Measurements from ENCODE around the gene ANKRD13B.

The ANKRD13B gene

DNA sequence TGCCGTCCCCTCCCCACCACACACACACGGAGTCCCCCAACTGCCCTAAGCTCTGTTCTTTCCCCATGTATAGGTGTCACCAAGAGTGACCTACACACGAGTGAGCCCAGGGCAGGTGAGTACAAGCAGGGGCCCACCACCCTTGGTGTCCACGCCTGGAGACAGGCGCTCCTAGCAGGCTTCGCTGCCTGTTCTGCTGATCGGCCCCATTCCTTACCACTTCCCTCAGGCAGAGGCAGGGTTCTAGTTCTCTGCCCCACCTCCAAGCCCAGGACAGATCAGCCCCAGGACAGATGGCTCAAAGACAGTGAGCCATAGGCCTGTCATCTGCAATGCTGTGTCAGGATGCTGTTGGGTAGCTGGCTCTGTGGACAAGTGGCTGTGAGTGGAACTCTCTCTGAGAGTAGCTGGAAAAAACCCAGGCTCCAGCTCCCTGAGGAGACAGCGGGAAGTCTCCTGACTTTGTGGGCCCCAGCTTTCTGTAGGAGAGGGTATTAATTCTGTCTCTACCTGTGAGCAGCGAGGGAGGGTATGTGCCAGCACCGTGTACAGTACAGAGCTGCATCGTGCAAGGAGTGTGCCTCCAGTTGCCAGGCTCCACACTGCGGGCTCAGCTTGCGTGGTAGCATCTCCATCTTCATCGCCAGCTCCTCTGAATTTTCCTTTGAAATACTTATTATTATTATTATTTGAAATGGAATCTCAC, 23.5 kb upstream of the ANKRD13B start:
- DNase-seq, result no peak

DNA sequence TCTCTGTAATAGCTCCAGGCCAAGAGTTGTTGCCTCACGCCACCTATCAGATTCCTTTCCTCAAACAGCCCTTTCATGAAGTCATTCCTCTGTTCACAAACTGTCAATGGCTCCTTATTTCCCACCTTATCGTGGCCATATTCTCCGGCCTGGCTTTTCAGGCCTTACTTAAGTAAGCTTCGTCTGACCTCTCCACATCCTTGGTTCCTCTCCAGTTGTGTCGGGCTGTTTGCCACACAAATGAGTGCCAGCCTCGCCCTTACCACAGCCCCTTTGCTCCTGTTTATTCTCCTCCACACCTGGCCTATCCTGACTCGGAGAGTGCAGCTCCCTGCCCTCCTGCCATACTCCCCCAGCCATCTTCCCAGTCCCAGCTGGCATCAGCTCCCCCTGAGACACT, 22.4 kb upstream of the ANKRD13B start:
- no peak for DNase-seq

DNA sequence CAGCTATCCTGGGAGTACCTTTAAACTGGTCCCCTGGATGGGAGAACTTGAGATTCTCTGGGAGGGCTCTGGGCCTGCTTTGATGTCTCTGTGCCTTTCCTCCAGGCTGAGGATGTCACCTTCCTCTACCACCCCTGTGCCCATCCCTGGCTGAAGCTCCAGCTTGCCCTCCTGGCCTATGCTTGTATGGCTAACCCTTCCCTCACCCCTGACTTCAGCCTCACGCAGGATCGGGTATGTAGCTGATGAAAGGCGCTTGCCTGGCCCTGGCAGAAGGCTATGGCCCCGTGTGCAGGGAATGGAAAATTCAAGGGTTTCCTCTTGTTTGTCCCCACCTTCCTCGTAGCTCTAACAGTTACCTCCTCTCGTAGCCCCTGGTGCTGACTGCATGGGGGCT, 21.4 kb upstream of the ANKRD13B start:
- no peak for DNase-seq

DNA sequence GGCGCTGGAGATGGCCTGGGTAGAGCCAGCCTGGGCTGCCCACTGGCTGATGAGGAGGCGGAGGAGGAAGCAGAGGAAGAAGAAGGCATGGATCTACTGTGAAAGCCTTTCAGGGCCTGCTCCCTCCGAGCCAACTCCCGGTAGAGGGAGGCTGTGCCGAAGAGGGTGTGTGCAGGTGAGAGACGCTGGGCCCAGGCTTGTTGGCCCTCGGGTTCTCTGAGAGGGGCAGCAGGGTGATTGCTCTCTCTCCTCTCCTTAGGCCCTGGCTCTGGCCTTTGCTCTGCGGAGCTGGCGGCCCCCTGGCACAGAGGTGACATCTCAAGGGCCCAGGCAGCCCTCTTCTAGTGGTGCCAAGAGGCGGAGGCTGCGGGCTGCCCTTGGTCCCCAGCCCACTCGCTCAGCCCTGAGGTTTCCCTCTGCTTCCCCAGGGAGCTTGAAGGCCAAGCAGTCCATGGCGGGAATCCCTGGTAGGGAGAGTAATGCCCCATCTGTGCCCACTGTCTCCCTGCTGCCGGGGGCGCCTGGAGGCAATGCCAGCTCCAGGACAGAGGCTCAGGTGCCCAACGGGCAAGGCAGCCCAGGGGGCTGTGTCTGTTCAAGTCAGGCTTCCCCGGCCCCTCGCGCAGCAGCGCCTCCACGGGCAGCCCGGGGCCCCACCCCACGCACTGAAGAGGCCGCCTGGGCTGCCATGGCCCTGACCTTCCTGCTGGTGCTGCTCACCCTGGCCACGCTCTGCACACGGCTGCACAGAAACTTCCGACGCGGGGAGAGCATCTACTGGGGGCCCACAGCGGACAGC, 20.9 kb upstream of the ANKRD13B start:
- DNase-seq, result no peak

DNA sequence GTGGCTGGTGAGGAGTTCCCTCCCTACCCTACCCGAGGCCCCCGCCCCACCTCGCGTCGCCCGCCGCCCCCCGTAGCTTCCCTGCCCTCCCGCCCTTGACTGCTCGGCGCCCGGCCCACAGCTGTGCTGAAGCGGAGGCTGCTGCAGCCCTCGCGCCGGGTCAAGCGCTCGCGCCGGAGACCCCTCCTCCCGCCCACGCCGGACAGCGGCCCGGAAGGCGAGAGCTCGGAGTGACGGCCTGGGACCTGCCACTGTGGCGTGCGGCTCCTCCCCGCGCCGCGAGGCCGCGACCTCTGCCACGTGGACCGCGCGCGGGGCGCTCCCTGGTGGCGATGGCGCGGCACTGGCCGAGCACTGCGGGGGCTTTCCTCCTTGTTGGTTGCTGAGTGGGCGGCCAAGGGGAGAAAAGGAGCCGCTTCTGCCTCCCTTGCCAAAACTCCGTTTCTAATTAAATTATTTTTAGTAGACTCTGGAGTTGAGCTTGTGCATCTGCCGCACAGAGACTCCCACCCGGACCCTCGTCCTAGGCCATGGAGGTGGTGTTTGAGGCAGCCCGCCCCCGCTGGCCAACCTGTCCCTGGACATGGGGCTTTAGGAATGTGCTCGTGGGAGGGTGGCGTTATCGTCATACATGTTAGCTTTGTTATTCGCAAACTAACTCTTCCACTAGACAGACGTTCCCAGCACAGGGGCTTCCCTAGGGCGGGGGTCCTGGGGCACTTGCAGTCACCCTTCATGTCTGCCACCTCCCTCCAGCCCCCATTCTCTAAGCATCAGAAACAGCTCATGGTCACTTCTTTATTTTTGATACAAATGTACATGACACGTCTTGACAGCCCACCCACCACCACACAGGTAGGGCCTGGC, 20.0 kb upstream of the ANKRD13B start:
- no peak for DNase-seq

DNA sequence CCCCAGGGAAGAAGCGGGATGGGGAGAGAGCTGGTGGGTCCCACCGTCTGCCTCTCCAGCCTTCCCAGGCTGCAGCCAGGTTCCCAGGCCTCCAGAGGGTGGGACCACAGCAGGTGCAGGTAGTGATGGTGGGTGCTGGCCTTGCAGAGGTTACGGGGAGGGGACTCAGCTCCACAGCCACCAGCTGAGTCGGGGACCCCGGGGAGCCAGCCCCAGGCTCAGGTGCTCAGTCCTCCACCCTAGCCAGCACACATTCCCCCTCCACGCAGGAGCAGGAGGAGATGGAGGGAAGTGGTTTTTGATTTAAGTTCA, 19.4 kb upstream of the ANKRD13B start:
- no peak for DNase-seq

DNA sequence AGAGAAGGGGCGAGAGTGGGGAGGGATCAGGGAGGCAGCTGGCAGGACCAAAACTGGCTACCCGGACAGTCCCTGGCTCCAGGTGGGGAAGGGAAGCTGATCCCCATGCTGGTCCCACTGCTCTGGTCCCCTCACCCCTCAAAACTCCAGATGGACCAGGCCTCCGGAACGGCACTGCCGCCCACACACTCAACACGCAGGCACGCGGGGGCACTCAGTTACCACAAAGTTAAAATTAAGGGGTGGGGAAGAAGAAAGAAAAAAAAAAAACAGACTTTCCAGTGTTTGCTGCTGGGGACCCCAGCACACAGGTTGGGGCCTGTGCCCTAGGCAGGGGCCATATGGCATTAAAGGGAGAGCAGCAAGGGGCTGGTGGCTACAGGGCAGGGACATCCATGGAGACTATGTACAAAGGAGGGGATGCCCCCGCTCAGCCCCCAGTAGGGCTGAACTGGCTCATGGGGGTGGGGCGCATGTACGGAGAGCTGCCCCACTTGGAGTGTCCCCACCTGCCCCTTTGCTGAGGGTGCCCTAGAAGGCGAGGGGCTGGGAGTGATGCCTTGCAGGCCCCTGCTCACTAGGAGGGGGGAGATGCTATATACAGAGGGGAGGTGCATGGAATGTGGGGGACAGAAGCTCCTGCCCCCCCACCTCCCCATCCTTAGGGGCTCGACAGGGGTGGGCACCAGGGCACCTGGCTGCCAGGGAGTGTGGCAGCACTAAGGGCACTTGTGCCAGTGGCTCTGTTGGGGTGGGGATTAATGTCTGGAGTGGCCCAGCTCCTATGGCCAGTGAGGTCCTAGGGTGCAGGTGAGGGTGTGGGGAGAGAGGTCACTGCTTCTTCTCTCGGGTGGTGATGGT, 18.8 kb upstream of the ANKRD13B start:
- DNase-seq, result no peak

DNA sequence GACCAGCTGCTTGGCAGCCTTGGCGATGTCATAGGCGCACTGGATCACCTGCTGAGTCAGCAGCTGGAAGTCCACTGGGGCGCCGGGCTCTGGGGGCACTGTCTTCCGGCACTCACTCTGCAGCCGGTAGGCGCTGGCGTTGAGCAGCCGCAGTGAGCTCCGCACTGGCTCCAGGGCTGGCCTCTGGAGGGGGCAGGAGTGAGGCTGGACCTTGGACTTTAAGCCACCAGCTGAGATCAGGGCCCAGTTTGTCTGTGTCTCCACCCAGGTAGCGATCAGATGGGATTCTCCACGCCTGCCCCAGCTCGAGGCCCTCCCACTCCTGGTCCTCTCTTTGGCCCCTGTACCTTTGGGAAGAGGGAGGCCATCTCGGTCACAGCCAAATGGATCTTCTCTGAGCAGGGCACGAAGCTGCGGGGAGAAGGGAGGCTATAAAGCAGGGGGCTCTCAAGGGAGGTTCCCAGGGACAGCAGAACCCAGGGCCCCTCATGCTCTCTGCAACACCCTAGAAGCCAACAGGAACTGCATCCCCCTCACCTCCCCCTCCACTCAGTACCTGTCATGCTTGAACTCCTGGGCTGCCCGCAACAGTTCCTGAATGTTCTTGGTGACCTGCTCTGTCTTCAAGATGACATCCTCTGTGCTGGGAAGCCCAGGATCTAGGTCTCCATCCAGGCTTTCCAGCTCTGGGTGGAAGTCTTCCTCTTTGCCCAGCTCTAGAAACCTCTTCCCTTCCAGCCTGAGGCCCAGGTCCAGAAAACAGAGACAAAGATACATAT, 18.0 kb upstream of the ANKRD13B start:
- DNase-seq, result no peak

DNA sequence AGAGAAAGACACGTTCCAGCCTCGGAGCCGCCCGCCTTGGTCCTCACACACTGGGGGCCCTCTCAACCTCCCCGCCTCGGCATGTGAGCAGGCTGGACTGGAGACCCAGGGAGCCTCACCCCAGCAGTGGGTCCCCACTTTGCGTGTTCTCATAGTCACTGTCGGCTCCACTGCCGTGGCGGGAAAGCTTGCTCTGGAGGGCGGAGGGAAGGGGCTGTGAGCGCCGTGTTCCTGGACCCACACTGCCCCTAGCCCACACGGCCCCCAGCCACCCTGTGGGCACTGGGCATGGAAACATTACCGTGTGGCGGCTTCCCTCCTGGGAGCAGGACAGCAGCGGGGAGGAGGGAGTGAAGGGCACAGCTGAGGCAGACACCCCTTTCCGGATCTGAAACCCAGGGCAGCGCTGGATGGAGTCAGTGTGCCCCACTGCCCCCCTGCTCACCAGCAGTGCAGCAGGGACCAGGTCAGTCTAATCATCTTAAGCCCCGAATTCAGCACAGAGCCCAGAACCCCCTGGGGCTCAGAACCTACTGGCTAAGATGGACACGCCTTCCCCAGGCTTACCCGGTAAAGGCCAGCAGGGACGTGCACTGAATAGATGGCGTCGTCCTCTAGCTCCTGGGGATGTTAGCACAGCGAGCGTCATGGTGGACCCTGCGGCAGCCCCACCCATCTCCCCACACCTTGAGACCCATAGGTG, 17.3 kb upstream of the ANKRD13B start:
- no peak for DNase-seq

DNA sequence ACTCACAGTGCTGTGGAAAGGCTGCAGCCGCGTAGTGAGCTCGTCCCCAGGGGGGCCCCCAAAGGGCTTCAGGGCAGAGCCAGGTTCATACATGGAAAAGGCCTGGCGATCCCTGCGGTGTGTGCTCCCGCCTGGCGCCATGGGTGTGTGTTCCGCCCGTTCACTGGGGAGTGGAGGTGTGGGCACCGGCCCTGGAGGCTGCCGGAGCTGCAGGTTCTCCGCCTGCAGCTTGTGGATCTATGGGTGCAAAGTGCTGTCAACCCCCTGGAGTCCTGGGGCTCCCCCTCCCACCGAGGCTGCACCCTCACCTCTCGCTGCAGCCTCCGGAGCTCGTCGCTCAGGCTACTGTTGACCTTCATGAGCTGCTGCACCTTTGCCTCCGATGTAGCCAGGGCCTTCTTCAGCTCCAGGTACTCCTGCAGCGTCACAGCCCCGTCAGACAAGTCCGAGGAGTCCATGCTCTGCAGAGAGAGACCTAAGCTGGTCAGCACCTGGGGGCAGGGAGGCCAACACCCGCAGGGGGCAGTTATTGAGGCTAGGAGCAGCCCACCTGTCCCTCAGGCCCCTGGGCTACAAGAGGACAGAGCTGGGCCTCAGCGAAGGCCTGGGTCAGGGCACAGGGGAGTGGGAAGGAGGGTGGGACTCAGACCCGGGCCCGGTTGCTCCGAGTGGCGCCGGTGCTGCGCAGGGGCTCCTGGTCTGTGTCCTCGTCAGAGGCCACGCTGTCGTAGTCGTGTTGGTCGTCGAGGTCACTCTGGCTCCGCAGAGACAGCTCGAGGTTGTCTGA, 16.5 kb upstream of the ANKRD13B start:
- DNase-seq, result no peak

DNA sequence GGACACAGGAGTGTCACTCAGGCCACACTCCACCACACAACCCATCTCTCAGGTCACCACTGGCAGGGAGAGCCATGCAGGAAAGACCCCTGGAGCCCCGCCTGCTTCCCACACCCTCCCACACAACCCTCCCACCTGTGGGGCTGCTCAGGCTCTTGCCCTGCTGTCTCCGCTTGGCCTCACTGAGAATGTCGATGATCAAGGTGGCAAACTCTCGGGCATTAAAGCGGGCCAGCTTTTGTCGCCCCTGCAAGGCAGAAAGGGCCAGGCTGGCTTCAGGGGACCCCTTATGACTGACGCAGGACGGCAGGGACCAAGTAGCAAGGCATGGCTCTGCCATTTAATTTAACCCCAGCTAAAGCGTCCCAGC, 15.9 kb upstream of the ANKRD13B start:
- no peak for DNase-seq

DNA sequence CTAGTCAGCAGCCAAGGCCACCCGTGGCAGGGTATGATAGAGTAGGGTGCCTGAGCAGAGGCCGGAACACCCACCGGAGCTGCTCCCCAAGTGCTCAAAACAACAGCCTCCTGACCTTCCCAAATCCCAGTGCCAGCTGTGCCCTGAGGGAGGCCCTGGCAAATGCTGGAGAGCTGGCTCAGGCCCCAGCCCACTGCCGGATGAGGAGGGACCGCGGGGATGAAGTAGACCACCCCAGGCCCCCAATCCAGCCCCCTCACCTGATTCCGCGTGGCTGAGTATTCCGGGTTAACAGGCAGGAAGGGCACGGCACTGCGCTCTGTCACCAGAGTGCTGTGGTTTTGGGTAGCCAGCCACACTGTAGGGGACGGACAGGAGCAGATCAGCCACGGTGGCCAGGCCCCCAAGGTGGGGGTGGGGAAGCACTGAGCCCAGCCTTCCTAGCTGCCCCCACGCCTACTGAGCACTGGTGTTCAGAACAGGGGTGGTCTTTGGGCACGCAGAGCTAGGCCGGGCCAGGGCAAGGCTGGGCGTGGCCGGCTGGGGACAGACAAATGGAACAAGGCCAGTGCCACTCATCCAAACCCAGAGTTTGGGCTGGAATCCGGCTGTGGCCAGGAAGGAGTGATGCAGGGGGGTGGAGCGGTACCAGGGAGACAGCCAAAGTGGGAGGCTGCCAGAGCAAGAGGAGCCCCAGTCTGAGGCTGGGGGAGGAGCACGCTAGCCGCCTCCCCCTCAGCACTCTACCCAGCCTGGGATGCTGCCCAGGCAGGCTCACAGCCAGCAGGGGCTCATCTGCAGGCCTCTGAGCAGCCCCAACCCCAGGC, 15.3 kb upstream of the ANKRD13B start:
- no peak for DNase-seq

DNA sequence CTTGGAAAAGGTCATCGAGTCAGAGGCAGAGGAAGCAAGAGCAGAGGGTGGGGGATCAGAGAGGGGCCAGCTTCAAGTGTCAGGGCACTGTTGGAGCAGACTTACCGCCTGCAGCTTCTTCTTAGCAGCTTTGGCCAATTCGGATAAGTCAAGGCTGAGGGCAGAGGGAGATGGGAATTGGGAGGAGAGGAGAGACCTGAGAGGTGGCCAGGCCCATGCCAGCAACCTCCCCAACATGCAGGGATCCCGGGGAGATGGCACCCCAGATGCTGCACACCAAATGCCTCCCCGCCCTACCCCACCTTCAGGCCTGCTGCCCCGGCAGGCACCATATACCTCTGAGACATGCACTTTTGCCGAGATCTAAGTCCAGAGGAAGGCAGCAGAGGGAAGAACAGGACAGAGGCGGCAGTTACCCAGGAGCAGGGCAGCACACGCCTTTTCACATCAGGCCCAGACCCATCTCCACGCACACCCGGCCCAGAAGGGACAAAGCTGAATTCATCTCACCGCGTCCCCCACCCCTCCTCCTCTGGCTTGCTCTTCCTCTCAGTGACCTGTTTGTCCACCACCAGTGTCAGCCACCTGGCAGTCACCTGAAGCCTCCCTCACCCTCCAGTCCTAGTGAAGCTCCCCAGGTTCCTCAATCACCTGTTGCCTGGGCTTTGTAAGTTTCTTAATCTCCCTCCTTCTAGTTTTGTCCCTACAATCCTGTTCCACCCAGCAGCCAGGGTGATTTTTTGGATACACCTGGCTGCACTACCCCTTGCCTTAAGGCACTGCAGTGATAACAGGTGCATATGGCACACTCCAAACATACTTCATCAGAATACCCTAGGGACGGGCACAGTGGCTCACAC, 14.1 kb upstream of the ANKRD13B start:
- DNase-seq, result no peak

DNA sequence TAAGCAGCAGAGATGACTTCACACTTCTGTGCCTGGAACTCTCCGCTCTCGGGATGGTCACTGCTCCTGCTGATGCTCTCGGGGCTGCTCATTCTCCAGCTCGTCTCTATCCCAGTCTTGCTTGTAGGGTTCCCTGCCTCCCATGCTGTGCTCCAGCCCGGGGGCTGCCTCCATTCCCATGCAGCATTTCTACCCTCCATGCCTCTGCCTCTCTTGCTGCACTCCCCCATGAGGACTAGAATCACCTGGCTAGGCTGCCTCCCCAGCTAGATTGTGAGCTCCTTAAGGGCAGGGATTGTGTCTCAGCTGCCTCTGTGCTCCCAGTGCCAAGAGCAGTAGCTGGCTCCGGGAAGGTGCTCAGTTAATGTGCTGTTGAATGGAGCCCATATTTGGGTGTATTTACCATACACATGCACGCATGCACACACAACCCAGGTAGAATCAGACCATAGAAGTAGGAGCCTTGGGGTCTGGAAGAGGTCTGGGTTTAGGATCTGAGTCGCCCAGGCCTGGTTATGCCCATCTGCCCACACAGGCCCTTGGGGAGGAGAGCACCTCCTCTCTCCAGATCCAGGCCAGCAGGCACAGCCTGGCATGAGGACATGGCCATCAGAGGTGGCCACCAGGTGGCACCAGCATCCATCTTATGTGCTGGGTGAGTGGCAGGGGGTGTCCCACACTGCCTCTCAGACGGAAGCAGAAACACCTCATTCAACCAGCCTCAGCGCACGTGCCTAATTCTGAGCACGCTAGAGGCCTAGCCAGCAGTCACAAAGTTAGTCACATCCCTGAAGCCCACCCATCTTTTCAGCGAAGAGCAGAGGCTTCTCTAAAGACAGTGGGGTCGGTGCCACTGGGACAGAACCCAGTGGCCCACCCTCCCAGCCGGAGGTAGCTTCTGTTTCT, 12.8 kb upstream of the ANKRD13B start:
- peak; percentile 92 for DNase-seq

DNA sequence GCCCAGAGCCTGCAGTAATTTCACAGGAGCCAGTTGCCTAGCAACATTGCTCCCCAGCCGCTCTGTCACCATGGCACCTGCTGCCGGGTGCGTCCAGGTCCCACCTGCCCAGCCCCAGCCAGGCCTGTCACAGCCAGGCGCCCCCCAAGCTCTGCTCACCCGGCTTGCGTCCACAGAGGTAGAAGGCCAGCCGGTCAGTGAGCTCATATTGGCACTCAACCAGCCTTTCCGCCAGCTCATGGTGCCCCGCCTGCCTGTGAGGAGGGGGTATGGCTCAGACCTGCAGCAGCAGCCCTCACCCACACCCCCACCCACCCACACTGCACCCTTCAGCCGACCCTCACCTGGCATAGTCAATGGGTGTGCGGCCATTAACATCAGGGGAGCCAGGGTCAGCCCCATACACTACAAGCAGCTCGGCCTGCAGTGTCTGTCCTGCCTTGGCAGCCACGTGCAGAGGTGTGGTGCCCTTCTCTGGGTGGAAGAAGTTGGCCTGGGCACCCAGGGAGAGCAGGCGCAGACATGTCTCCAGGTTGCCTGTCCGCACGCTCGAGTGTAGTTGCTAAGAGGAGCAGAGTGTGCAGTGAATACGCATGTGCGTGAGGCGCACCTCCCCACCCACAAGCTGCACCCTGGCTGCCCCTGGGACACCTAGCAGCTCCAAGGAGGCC, 11.2 kb upstream of the ANKRD13B start:
- no peak for DNase-seq

DNA sequence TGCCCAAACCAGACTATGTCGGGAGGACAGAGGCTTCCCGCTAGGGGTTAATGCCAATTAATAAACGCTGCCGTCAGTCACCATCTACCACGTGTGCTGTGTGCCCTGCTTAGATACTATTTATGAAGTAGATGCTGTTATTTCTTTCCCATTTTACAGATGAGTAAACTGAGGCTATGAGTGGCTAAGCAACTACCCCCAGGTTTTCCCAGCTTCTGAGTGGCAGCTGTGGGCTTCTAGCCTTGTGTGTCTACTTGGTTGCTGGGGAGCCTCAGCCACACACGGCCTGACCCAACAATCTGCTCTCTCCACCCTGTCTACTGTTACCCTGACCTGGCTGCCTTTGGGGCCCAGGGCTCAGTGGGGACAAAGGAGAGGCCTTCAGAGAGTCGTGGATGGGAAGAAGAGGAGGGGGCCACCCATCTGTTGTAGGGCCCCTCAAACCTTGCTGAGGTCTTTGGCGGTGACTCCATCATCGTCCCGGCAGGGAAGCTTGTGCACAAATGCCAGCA, 10.6 kb upstream of the ANKRD13B start:
- DNase-seq, result no peak

DNA sequence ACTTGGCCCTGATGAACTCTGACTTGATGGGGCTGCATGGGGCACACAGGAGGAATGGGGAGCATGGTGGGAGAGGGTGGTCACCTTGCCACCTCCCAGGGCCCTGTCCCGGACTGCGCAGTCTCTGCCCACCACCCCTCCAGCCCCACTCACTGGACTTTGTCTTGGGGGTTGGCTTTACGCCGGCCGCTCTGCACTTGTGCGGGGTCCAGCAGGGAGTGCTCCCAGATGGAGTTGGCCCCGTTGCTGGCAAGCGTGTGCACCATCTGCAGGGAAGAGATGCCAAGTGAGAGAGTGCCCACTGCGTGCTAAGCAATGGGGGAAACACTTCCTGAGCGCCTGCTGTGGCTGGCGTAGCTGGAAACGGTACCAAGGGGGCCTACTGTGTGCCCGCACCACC, 10.2 kb upstream of the ANKRD13B start:
- no peak for DNase-seq

All from 8988T (cell line).